Measurements from ENCODE around the gene NUP153. TPM values are rescaled to one million over a fixed set of nuclear protein-coding genes. Genes with fewer than 3 reads are reported as not detected.
A peak's percentile ranks its signal among the peaks of the same experiment; 100 is the strongest.

NUP153 gene
- total RNA-seq, 1 experiment from 2014 or later: 67.0 TPM

GRCh38 chr6:17585766-17586490 lies 120.8 kb downstream of the NUP153 start:
- DNase-seq (ENCODE audit: low spot score): peak; percentile 36
- H3K27ac Mint-ChIP-seq: no peak overlapping the region
- CTCF ChIA-PET: interaction anchor here (0.5 to 1.6 kb wide), 11 partner anchors 13 to 424 kb away, joined by 3 to 8 read pairs (median 4); partner anchors contain the start of gene FAM8A1
- H3K9me3 Mint-ChIP-seq: peaks cover 7% of the 10 kb centered on the region
- POLR2A ChIA-PET: no interaction called here
- TF ChIP-seq SOX15 (CRISPR knock-in tag; IDR thresholded peaks at IDR 0.05): no peak
- no peak for TF ChIP-seq USF1 (CRISPR knock-in tag; IDR thresholded peaks at IDR 0.05)
- TF ChIP-seq PREB (CRISPR knock-in tag; IDR thresholded peaks at IDR 0.05; ENCODE audit: borderline replicate concordance): no peak
- TF ChIP-seq GABPB1 (CRISPR knock-in tag; IDR thresholded peaks at IDR 0.05): no peak
- no peak for TF ChIP-seq GTF2I (CRISPR knock-in tag; conservative IDR thresholded peaks at IDR 0.05)
- TF ChIP-seq ARID4B (CRISPR knock-in tag; IDR thresholded peaks at IDR 0.05; ENCODE audit: borderline replicate concordance): no peak
- TF ChIP-seq NR3C1 (CRISPR knock-in tag; conservative IDR thresholded peaks at IDR 0.05; ENCODE audit: low read depth): no peak
- no peak for TF ChIP-seq FOXP4 (CRISPR knock-in tag; IDR thresholded peaks at IDR 0.05)
- TF ChIP-seq ZNF219 (CRISPR knock-in tag; IDR thresholded peaks at IDR 0.05; ENCODE audit: borderline replicate concordance): no peak
- no peak for TF ChIP-seq ATF6 (CRISPR knock-in tag; IDR thresholded peaks at IDR 0.05)
- no peak for TF ChIP-seq ATF1 (CRISPR knock-in tag; IDR thresholded peaks at IDR 0.05)
- no peak for TF ChIP-seq JAZF1 (CRISPR knock-in tag; IDR thresholded peaks at IDR 0.05)
- no peak for TF ChIP-seq CREB1 (CRISPR knock-in tag; IDR thresholded peaks at IDR 0.05)
- TF ChIP-seq STAT6 (CRISPR knock-in tag; conservative IDR thresholded peaks at IDR 0.05; ENCODE audit: low read depth): no peak
- peak; percentile 93 for ATAC-seq
- H3K36me3 Mint-ChIP-seq: no peaks in the 10 kb centered on the region
- no peak overlapping the region for H3K4me3 Mint-ChIP-seq
- peaks cover 8% of the 10 kb centered on the region; the same call in 1 of the 2 replicates for H3K27me3 Mint-ChIP-seq (ENCODE audit: low read depth)
- no peaks in the 10 kb centered on the region for H3K4me1 Mint-ChIP-seq

Data from WTC11 (cell line).